Measurements from ENCODE around the gene IGSF22. TPM values are rescaled to one million over a fixed set of nuclear protein-coding genes. Genes with fewer than 3 reads are reported as not detected.
A peak's percentile ranks its signal among the peaks of the same experiment; 100 is the strongest.
"Not testable (repeated sequence)": the region's sequence is repeated elsewhere in the genome, so short reads cannot be mapped to it uniquely, and the experiment has no call there.

Gene IGSF22
- total RNA-seq, 2 donors from 2014 or later, result not detected

DNA sequence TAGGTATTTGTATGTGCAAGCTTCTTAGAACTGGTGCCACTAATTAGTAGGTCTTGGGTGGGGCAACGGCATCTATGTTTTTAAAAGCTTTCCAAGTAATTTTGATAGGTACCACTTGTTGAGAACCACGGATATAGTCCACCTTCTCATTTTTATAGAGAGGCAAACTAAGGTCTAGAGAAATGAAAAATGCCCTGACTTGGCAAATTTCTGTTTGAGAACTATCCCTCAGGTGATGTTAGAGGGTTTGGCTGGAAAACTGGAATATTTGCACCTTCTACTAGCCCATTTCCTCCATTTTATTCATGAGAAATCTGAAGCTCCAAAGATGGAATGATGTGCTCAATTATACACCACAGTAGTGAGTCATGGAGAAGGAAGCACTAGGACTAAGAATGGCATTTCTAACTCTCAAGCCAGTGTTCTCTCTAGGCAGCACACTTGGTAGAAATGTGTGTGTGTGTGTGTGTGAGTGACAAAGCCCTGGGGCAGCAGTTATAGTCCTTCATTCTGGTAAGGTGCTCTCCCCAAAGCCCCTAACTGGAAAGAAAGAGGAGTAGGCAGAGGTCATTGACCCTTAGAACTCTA, 29.3 kb downstream of the IGSF22 start:
- 86 to 90% methylated on average over 2 of the region's 2 CpGs for WGBS, 2 donors
- H3K9me3 ChIP-seq, result no peaks in the 10 kb centered on the region
- ATAC-seq (no peak), DNase-seq (no peak)
- TF ChIP-seq, protein P1, sequence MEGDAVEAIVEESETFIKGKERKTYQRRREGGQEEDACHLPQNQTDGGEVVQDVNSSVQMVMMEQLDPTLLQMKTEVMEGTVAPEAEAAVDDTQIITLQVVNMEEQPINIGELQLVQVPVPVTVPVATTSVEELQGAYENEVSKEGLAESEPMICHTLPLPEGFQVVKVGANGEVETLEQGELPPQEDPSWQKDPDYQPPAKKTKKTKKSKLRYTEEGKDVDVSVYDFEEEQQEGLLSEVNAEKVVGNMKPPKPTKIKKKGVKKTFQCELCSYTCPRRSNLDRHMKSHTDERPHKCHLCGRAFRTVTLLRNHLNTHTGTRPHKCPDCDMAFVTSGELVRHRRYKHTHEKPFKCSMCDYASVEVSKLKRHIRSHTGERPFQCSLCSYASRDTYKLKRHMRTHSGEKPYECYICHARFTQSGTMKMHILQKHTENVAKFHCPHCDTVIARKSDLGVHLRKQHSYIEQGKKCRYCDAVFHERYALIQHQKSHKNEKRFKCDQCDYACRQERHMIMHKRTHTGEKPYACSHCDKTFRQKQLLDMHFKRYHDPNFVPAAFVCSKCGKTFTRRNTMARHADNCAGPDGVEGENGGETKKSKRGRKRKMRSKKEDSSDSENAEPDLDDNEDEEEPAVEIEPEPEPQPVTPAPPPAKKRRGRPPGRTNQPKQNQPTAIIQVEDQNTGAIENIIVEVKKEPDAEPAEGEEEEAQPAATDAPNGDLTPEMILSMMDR (IDR thresholded peaks at IDR 0.05), result no peak
- no peak for TF ChIP-seq POLR2A (IDR thresholded peaks at IDR 0.05)
- no peaks in the 10 kb centered on the region for H3K36me3 ChIP-seq (replicated peaks in 1 of 2; ENCODE audit: insufficient read depth in 1 of 2, low read depth in 2 of 2)
- H3K4me3 ChIP-seq, result no peak overlapping the region
- no peaks in the 10 kb centered on the region for H3K27me3 ChIP-seq
- no peak overlapping the region for H3K27ac ChIP-seq
- intact Hi-C loops (cut with DNase I), result no loop called here
- H3K4me1 ChIP-seq, result peaks cover 22% of the 10 kb centered on the region

DNA sequence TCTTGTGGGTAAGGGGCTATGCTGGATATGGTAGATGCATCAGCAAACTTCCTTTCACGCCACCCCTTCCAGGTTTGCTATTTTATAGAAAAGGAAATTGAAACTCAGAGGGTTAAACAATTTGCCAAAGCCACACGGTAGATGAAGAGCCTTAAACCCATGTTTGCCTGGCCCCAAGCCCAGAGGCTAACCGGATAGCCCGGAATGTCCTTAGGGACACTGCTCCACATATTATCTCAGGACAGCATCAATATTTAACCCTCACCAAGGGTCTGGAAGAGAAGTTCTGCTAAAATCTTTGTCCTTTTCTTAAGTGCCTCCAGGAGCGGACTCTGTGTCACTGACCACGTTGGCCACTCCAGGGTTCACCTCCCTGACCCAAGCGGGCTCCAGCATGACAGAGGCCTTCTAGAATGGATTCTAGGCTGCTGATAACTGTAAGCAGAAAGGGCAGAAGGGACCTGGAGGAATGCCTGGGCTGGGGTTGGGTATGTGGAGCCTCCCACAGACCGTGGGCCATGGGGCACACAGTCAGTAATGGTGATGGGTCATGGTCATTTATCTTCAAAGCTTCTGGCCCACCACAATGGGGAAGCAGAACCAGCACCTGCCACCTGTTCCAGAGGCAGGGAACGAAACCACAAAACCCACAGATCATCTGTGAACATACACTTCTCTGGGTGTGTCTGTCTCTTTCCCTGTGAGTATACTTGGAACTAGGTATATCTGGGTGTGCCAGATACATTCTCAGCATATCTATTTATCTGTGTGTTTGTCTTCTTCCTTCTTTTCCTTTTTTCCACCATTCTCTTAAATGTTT, 32.8 kb downstream of the IGSF22 start:
- TF ChIP-seq, protein P1 (IDR thresholded peaks at IDR 0.05), result no peak
- no peak for TF ChIP-seq POLR2A (IDR thresholded peaks at IDR 0.05)
- Histone ChIP-seq H3K4me1 (peaks cover 4% of the 10 kb centered on the region), H3K9me3 (no peaks in the 10 kb centered on the region), H3K27me3 (no peaks in the 10 kb centered on the region), H3K4me3 (no peak overlapping the region), H3K36me3 (replicated peaks in 1 of 2; ENCODE audit: insufficient read depth in 1 of 2, low read depth in 2 of 2) (no peaks in the 10 kb centered on the region), H3K27ac (no peak overlapping the region)
- no peak for ATAC-seq
- DNase-seq, result no peak
- WGBS, 2 donors, result 59 to 60% methylated on average over 8 to 9 of the region's 9 CpGs
- intact Hi-C loops (cut with DNase I), result no loop called here

DNA sequence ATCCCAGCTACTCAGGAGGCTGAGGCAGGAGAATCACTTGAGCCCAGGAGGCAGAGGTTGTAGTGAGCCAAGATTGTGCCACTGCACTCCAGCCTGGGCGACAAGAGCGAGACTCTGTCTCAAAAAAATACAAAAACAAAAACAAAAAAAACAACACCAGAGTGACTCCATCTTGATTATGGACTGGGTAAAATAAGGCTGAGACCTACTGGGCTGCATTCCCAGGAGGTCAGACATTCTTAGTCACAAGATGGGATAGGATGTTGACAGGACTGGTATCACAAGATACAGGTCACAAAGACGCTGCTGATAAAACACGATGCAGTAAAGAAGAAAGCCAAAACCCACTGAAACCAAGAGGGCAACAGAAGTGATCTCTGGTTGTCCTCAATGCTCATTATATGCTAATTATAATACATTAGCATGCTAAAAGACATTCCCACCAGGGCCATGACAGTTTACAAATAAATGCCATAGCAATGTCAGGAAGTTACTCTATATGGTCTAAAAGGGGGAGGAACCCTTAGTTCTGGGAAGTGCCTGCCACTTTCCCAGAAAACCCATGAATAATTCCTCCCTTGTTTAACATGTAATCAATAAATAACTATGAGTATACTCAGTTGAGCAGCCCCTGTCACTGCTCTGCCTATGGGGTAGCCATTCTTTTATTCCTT, 34.4 kb downstream of the IGSF22 start:
- not testable (repeated sequence) for H3K27ac ChIP-seq, ATAC-seq
- WGBS, 2 donors, result 55 to 63% methylated on average over 4 of the region's 4 CpGs

DNA sequence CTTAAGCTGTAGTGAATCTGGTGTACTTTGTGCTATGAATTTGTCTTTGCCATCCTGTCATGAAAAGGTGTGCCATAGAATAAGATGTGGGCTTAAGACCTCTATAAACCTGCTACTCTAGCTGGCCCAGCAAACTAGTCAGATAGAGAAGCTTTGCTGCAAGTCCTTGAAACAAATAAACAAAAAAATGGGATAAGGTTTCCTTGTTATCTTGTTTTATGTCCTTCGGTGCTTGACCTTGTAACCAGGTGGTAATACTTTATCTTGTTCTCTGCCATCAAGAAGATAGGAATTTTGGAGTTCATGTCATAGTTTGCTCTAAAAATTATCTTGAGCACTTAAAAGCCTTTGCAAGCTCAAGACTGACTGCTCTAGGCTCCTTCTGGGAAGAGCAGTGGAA, 41.7 kb downstream of the IGSF22 start:
- no peak for TF ChIP-seq POLR2A (IDR thresholded peaks at IDR 0.05)
- TF ChIP-seq, protein P1 (IDR thresholded peaks at IDR 0.05), result no peak
- H3K36me3 ChIP-seq (replicated peaks in 1 of 2; ENCODE audit: insufficient read depth in 1 of 2, low read depth in 2 of 2), result no peaks in the 10 kb centered on the region
- H3K4me3 ChIP-seq, result no peak overlapping the region
- WGBS, 2 donors, result 24 to 29% methylated on average over 1 of the region's 1 CpG
- ATAC-seq (peak; percentile 21), DNase-seq (no peak)
- H3K27ac ChIP-seq, result peak overlapping the region in 1 of 4 donors; percentile 11
- H3K9me3 ChIP-seq, result no peaks in the 10 kb centered on the region
- intact Hi-C loops (cut with DNase I), result no loop called here
- H3K4me1 ChIP-seq, result peaks cover 21% of the 10 kb centered on the region
- no peaks in the 10 kb centered on the region for H3K27me3 ChIP-seq

More for the DNA sequence above, 34.4 kb downstream of the IGSF22 start:
- intact Hi-C loops (cut with DNase I); H3K27me3 ChIP-seq; H3K4me3 ChIP-seq; H3K36me3 ChIP-seq (replicated peaks in 1 of 2; ENCODE audit: insufficient read depth in 1 of 2, low read depth in 2 of 2); H3K9me3 ChIP-seq; DNase-seq; H3K4me1 ChIP-seq: not testable (repeated sequence)

DNA sequence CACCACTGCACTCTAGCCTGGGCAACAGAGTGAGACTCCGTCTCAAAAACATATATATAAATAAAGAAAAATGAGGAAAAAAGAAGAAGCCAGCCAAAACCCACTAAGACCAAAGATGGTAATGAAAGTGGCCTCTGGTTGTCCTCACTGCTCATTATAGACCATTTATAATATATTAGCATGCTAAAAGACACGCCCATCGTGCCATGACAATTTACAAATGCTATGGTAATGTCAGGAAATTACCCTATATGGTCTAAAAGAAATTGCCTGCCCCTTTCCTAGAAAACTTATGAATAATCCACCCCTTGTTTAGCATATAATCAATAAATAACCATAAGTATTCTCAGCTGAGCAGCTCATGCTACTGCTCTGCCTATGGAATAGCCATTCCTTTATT, 43.5 kb downstream of the IGSF22 start:
- Histone ChIP-seq H3K27me3 (no peaks in the 10 kb centered on the region), H3K4me1 (peaks cover 21% of the 10 kb centered on the region), H3K9me3 (no peaks in the 10 kb centered on the region), H3K36me3 (replicated peaks in 1 of 2; ENCODE audit: insufficient read depth in 1 of 2, low read depth in 2 of 2) (no peaks in the 10 kb centered on the region), H3K27ac (no peak overlapping the region), H3K4me3 (no peak overlapping the region)
- intact Hi-C loops (cut with DNase I), result no loop called here
- WGBS, 2 donors, result 96 to 98% methylated on average over 3 of the region's 3 CpGs
- DNase-seq, result no peak
- ATAC-seq, result no peak
- TF ChIP-seq, protein P1 (IDR thresholded peaks at IDR 0.05), result no peak
- TF ChIP-seq POLR2A (IDR thresholded peaks at IDR 0.05), result no peak

DNA sequence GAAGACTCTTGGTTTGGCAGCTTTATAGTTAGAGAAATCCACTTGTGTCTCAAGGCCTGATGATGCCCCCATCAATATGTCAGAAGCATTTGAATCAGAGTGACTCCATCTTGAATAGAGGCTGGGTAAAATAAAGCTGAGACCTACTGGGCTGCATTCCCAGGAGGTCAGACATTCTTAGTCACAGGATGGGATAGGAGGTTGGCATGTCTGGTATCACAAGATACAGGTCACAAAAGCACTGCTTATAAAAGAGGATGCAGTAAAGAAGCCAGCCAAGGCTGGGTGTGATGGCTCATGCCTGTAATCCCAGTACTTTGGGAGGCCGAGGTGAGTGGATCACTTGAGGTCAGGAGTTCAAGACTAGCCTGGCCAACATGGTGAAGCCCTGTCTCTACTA, 44.0 kb downstream of the IGSF22 start:
- H3K27ac ChIP-seq; DNase-seq; H3K36me3 ChIP-seq (replicated peaks in 1 of 2; ENCODE audit: insufficient read depth in 1 of 2, low read depth in 2 of 2); intact Hi-C loops (cut with DNase I); H3K27me3 ChIP-seq; H3K4me3 ChIP-seq; H3K9me3 ChIP-seq; ATAC-seq: not testable (repeated sequence)
- H3K4me1 ChIP-seq, result peaks cover 21% of the 10 kb centered on the region
- 100% methylated on average over 1 of the region's 1 CpG for WGBS, 2 donors

All from body of pancreas (tissue), 4 donors.